Inferior parietal cortex (tissue), 1 donor: ENCODE results near the gene SRPK2.
"Not testable (repeated sequence)": the region's sequence is repeated elsewhere in the genome, so short reads cannot be mapped to it uniquely, and the experiment has no call there.

Experiments used
- DNase-seq: peaks from one replicate; pipeline ENCODE4 v3.0.0-alpha.2; 2016; ENCODE audit errors: extremely low spot score

The SRPK2 gene

GRCh38 chr7:105267244-105267643, 121.5 kb downstream of the SRPK2 start:
- DNase-seq, result no peak

- no peak for DNase-seq
Measured at GRCh38 chr7:105264707-105265106, 124.0 kb downstream of the SRPK2 start.

- DNase-seq, result no peak
Measured at GRCh38 chr7:105261689-105262088, 127.0 kb downstream of the SRPK2 start.

- not testable (repeated sequence) for DNase-seq
Measured at GRCh38 chr7:105260201-105260871, 128.4 kb downstream of the SRPK2 start.

GRCh38 chr7:105258919-105259318, 129.8 kb downstream of the SRPK2 start:
- DNase-seq, result not testable (repeated sequence)

GRCh38 chr7:105257338-105257737, 131.4 kb downstream of the SRPK2 start:
- no peak for DNase-seq

- no peak for DNase-seq
Measured at GRCh38 chr7:105256761-105257231, 131.9 kb downstream of the SRPK2 start.

GRCh38 chr7:105250706-105251105, 138.0 kb downstream of the SRPK2 start:
- DNase-seq, result no peak

GRCh38 chr7:105250239-105250638, 138.5 kb downstream of the SRPK2 start:
- no peak for DNase-seq

- DNase-seq, result no peak
Measured at GRCh38 chr7:105249216-105249615, 139.5 kb downstream of the SRPK2 start.

GRCh38 chr7:105246679-105247078, 142.0 kb downstream of the SRPK2 start:
- DNase-seq, result no peak

- DNase-seq, result no peak
Measured at GRCh38 chr7:105246256-105246655, 142.5 kb downstream of the SRPK2 start.

- no peak for DNase-seq
Measured at GRCh38 chr7:105245398-105246114, 143.2 kb downstream of the SRPK2 start.

- DNase-seq, result no peak
Measured at GRCh38 chr7:105244594-105244993, 144.1 kb downstream of the SRPK2 start.

GRCh38 chr7:105241198-105241597, 147.5 kb downstream of the SRPK2 start:
- DNase-seq, result no peak

GRCh38 chr7:105238198-105238765, 150.4 kb downstream of the SRPK2 start:
- DNase-seq, result no peak

GRCh38 chr7:105234886-105235285, 153.8 kb downstream of the SRPK2 start:
- no peak for DNase-seq

- DNase-seq, result not testable (repeated sequence)
Measured at GRCh38 chr7:105232829-105233291, 155.9 kb downstream of the SRPK2 start.

- no peak for DNase-seq
Measured at GRCh38 chr7:105230486-105230885, 158.2 kb downstream of the SRPK2 start.

GRCh38 chr7:105229641-105230040, 159.1 kb downstream of the SRPK2 start:
- DNase-seq, result no peak

- DNase-seq, result no peak
Measured at GRCh38 chr7:105228555-105228954, 160.2 kb downstream of the SRPK2 start.

- no peak for DNase-seq
Measured at GRCh38 chr7:105227391-105227790, 161.3 kb downstream of the SRPK2 start.
